ENCODE measurements around the gene L3MBTL4.

L3MBTL4 gene

DNA sequence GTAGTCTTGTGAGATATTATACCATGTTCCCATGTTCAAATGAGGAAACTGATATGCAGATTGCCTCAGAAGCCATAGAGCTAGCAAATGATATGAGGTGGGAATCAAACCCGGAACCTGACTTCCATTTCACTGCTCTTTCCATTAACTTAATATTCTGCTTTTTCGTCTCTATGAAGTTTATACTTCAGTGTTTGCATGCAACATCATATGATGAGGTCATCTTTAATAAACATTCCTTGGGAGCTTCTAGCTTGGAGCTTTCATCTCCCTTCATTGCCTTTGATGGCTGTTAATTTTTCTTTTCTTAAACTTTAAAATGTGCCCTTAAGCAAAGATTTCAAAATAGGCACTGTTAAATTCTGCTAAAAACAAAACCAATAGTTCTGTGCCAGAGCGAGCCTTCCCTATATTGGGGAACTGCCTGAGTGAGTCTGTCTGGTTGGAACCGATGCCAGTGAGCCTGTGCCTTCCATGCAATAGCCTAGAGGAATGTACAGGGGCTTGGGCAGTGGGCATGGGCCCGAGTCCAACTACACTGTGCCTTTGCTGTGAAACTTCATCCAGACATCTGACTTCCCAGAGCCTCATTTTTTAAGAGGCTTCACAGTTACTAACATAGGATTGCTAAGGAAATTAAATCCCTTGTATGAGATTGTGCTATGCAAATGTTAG lies 428.3 kb downstream of the L3MBTL4 start:
- DNase-seq (ENCODE audit: low spot score): no peak

DNA sequence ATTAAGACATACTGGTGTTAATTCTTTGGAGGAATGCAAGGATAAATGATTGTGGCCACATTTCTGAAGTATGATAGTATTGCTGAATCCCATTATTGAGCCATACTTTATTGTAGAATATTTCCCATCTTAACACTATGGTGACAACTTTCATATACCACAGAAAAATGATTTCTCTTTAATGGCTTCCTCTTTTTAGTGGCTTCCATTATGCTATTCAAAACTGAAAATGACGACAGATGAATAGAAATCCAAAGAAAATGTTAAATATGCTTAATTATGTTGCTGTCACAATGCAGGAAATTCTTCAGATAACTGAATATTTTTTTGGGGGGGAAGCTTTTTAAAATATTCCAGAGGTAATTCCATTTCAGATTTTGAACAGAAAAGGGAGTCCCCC lies 430.5 kb downstream of the L3MBTL4 start:
- DNase-seq (ENCODE audit: low spot score): no peak

- no peak for DNase-seq (ENCODE audit: low spot score)
Observed at GRCh38 chr18:5983488-5983887, 431.2 kb downstream of the L3MBTL4 start.

GRCh38 chr18:5982332-5982731 lies 432.4 kb downstream of the L3MBTL4 start:
- DNase-seq (ENCODE audit: low spot score): no peak

DNA sequence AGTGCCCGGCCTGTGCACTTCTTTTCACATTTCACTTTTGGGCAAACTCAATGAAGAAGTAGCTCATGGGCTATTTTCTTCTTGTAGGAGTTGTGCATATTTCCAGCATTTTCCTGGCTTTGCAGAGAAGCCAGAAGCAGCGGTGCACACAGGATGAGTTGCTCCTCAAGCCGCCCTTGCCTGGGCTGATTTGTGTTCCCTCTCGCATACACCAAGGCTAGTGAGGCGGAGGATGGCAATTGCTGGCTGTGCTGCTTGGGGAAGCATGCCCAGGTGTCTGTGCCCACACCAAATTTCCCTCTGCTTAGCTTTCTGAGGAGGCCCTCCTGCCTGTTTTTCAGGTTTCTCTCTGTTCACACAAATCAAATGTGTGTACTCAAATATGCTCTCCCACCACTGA lies 434.0 kb downstream of the L3MBTL4 start:
- no peak for DNase-seq (ENCODE audit: low spot score)

DNA sequence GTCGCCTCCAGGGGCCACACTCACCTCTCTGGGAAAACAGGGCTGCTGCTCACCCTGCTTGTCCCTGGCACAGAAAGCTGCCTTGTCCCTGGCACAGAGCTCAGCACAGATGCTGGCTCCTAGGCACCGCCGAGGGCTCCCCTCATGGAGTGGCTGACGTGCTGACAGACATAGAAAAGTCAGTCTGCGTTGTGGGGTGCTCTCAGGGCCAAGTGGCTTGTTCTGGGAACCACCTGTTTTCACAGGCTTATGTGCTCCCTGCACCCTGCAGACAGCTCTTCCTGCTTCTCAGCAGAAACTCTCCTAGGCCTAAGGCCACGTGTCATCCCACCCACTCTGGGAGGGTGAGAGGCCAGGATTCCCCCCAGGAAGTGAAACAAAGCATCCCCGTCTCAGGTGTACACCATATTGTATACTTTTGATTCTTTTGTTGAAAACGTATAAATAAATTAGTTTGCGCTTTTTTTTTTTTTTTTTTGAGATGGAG lies 434.7 kb downstream of the L3MBTL4 start:
- no peak for DNase-seq (ENCODE audit: low spot score)

DNA sequence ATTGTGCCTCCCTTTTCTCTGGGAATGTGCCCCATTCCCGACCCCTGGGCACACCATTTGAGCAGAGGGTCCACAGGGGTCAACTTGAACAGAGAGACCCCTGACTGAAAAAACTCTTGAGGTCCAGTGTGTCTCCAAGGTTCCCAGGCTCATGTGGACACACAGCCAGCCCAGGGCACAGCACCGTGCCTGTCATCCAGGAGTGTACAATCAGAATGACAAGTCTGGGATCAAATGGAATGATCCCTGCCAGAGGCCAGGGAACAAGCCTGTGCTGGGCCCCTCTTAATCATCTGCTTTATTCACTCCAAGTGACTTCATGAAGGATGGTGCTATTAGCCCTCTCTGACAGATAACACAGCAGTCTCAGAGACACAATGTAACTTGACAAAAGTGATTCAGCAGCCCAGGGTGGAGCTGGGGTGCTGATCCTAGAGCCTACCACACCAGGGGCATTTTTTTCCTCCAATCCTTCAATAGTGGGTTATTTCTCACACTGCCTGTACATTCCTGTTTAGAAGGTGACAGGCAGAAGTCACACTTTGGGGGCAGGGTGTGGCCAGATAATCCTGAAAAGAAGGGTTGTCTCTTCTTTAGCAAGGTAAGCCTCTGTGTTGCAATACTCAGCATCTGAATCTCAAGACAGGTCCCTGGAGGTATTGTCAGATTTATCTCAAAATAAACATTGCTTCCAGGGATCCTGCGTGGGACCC lies 435.4 kb downstream of the L3MBTL4 start:
- no peak for DNase-seq (ENCODE audit: low spot score)

GRCh38 chr18:5977022-5977421 lies 437.7 kb downstream of the L3MBTL4 start:
- DNase-seq (ENCODE audit: low spot score): no peak

- DNase-seq (ENCODE audit: low spot score): peak; percentile 9
Observed at GRCh38 chr18:5975111-5976002, 439.4 kb downstream of the L3MBTL4 start.

- DNase-seq (ENCODE audit: low spot score): no peak
Observed at GRCh38 chr18:5974696-5975095, 440.0 kb downstream of the L3MBTL4 start.

GRCh38 chr18:5973099-5973498 lies 441.6 kb downstream of the L3MBTL4 start:
- no peak for DNase-seq (ENCODE audit: low spot score)

DNA sequence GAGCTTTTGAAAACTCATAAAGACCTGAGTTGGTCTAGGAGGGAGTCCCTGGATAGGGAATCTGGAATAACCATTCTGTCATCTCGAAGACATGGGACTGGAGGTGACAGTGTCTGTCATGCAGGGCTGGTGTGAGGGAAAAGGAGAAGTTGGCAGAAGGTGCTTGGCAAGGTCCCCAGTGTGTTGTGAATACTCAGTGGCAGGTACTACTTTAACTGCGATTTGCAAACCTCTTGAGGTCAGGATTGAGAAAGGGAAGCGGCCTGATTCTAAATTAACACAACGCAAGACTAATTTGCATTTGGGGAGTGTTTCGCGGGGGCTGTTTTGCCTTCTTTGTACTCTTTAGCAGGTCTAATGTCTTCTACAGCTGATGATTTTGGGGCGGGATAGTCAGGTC lies 442.4 kb downstream of the L3MBTL4 start:
- no peak for DNase-seq (ENCODE audit: low spot score)

DNA sequence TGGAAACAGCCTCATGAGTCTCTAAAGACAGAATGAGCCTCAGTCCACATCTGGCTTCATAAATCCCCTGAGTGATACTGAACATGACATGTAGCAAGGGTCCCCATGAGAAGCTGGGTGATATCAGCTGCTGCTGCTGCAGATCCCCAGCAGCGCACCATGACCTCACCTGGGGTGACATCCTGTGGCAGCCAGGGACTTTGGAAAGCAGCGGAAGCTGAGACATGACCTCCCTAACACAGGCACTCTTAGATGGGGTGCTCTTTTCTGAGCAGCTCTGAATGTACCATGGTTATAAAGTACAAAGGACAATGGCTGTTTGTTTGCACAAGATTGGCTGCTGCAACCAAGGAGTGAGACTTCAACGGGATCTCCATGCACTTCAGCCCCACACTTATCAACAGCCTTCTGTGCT lies 444.7 kb downstream of the L3MBTL4 start:
- DNase-seq (ENCODE audit: low spot score): peak; percentile 13

DNA sequence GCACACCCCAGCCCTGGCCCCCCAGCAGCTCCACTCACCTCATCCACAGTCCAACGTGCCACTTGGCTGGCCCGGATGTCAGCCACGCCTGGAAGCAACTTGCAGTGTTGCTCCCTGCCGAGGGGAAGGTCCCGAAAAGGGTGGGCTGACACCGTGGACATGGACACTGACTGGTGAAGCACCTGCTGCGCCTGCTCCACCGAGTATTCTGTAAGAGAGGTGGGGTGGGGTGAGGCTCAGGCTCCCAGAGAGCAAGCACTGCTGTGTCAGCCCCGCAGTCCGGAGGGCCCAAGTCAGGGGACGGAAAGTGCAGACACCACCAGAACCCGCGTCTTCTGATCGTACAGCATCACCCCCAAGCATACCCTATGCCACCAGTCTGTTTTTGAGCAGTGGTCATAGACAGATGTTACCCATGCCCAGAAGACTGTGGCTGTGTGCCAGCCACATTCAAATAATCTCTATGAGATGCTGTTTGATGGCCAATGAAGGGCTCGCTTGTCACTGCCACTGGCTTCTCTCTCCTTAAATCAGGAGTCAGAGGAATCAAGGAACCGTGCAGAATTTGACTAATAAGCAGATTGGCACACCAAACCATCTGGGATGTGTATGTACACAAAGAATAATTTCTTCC lies 445.2 kb downstream of the L3MBTL4 start:
- DNase-seq (ENCODE audit: low spot score): no peak

DNA sequence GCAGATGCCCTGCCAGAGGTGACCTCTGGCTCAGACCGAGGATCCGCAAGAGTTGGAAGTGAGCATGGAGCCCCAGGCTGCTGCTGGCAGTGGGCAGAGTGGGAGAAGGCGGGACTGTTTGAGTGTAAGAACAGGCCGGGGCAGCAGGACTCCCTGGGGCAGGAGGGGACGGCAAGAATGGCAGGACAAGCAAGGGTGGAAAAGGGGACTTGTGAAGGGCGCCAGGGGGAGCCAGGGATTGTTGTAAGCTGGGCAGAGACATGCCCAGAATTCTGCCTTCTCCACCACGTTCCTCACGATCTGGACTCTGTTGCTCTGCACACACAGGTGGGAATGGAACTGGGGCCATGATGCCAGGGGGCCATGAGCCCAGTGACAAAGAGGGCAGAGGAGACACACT lies 447.0 kb downstream of the L3MBTL4 start:
- no peak for DNase-seq (ENCODE audit: low spot score)

GRCh38 chr18:5967007-5967406 lies 447.7 kb downstream of the L3MBTL4 start:
- DNase-seq (ENCODE audit: low spot score): no peak

DNA sequence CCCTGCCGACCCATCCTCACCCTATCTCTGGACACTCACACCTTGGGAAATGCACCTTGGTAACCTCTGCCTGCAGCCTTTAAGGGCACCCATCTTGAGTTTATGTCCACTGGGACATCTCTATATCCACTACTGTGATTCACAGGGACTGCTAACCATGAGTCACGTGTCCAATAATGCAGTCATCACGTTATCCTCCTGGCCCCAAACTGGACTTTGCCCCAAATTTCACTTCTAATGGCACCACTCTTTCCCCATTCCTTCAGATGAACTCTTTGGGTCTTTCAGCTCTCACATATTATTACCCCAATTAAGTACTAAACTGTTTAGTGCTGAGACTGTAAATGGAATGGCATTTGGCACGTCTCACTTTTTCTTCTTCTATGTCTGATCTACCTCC lies 448.2 kb downstream of the L3MBTL4 start:
- no peak for DNase-seq (ENCODE audit: low spot score)

DNA sequence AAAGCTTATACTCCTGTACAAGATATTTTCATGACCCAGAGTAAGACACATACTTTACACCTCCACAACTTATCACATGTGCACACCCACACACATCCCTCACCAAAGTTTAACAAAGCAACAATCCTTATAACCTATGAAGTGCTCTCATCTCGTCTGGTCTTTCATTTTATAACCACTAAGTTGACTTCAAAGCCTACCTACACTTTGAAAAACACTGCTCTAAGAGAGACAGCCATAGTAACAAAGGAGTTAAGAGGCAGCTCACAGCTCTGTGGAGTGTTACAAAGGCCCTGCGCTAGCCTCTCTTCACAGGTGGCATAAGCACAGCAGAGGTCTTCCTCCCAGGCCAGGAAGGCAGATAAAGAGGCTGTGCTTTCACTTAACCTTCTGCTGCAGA lies 449.7 kb downstream of the L3MBTL4 start:
- DNase-seq (ENCODE audit: low spot score): peak; percentile 11

DNA sequence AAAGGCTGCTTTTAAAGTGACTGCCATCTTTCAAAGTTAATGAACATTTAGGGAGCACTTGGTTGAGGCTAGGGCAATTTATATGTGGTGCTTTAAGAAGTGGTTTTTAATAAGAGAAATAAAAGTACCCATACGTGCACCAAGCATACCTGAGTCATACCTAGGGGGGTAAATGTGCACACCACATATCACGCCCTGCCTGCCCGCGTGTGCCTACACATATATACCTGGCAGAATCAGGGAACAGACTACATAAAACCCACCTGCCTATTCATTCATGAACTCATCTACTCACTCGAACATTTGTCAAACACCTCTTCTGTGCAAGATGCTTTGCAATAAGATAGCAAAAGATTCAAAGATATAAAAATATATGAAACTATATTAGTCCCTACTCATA lies 450.1 kb downstream of the L3MBTL4 start:
- DNase-seq (ENCODE audit: low spot score): no peak

- DNase-seq (ENCODE audit: low spot score): no peak
Observed at GRCh38 chr18:5964108-5964507, 450.6 kb downstream of the L3MBTL4 start.

GRCh38 chr18:5963267-5963666 lies 451.4 kb downstream of the L3MBTL4 start:
- no peak for DNase-seq (ENCODE audit: low spot score)

- no peak for DNase-seq (ENCODE audit: low spot score)
Observed at GRCh38 chr18:5962362-5962761, 452.3 kb downstream of the L3MBTL4 start.
